Stimulated activated CD8-positive, alpha-beta memory T cell treated with anti-CD3 and anti-CD28 coated beads, Interleukin-15, amount 100 ng/mL, for 24 hours (primary cell): ENCODE results near the gene EBF3.
"Not testable (repeated sequence)": the region's sequence is repeated elsewhere in the genome, so short reads cannot be mapped to it uniquely, and the experiment has no call there.

Experiments
- DNase-seq: peaks from one replicate; pipeline ENCODE4 v3.0.0-alpha.2; 2020; ENCODE audit warnings: low read depth

EBF3 gene

GRCh38 chr10:129929343-129930292, 34.5 kb downstream of the EBF3 start:
- DNase-seq, result no peak

GRCh38 chr10:129927351-129928120, 36.5 kb downstream of the EBF3 start:
- no peak for DNase-seq

GRCh38 chr10:129926066-129927055, 37.7 kb downstream of the EBF3 start:
- no peak for DNase-seq

GRCh38 chr10:129924375-129925085, 39.5 kb downstream of the EBF3 start:
- no peak for DNase-seq

- no peak for DNase-seq
These were observed 41.4 kb downstream of the EBF3 start for GRCh38 chr10:129922598-129923123.

GRCh38 chr10:129921801-129922597, 42.1 kb downstream of the EBF3 start:
- no peak for DNase-seq

GRCh38 chr10:129921065-129921670, 42.9 kb downstream of the EBF3 start:
- DNase-seq, result no peak

GRCh38 chr10:129920187-129920586, 43.9 kb downstream of the EBF3 start:
- DNase-seq, result not testable (repeated sequence)

- DNase-seq, result no peak
These were observed 44.7 kb downstream of the EBF3 start for GRCh38 chr10:129919358-129919757.

- no peak for DNase-seq
These were observed 45.2 kb downstream of the EBF3 start for GRCh38 chr10:129918836-129919235.

- DNase-seq, result no peak
These were observed 45.7 kb downstream of the EBF3 start for GRCh38 chr10:129918401-129918800.

- no peak for DNase-seq
These were observed 46.1 kb downstream of the EBF3 start for GRCh38 chr10:129917936-129918335.

- no peak for DNase-seq
These were observed 47.5 kb downstream of the EBF3 start for GRCh38 chr10:129916506-129916995.

- DNase-seq, result no peak
These were observed 48.3 kb downstream of the EBF3 start for GRCh38 chr10:129915526-129916378.

GRCh38 chr10:129914960-129915359, 49.1 kb downstream of the EBF3 start:
- no peak for DNase-seq

- no peak for DNase-seq
These were observed 49.8 kb downstream of the EBF3 start for GRCh38 chr10:129914153-129914855.

- no peak for DNase-seq
These were observed 50.9 kb downstream of the EBF3 start for GRCh38 chr10:129912986-129913695.
